ENCODE measurements around the gene SAPCD2.
"Not testable (repeated sequence)": the region's sequence is repeated elsewhere in the genome, so short reads cannot be mapped to it uniquely, and the experiment has no call there.

Gene SAPCD2

DNA sequence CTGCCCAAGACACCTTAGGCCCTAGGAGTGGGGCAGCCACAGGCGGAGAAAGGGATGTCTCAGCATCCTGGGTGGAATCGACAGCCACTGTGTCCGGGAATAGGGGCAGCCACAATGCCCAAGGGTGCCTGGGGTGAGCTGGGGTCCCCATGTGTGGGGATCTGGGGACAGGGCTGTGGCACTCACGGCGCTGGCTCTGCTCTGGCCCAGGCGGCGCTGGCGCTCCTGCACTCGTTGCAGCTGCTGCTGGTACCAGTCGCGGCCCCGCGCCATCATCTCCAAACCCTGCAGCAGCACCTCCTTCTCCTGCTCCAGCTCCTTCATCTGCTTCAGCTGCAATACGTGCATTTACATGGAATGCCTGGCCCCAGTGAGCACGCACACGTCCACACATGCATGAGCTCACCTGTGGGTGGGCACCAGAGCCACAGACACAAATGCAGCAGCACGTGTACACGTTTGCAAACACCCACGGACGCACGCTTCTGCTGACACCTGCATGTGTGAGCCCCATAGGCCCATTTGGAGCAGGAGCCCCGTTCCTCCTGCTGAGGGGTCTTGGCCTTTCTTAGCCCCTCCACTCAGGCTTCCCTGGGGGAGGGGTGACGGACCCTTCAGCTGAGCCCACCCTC is 4.9 kb downstream of the SAPCD2 start:
- no peak for DNase-seq (ENCODE audit: low read depth in 2 of 2)

DNA sequence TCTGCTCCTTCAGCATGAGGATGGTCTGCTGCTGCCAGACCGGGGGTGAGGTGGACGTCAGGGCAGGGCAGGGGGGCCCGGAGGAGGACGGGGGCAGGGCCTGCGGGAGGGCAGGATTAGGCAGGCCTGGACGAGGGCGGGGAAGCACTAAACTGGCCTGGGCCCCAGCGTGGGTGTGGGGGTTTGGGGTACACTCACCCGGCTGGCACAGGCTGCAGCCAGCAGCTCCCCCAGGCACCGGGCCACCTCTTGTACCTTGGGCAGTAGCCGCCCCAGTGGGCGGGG is 5.5 kb downstream of the SAPCD2 start:
- no peak for DNase-seq (ENCODE audit: low read depth in 2 of 2)

DNA sequence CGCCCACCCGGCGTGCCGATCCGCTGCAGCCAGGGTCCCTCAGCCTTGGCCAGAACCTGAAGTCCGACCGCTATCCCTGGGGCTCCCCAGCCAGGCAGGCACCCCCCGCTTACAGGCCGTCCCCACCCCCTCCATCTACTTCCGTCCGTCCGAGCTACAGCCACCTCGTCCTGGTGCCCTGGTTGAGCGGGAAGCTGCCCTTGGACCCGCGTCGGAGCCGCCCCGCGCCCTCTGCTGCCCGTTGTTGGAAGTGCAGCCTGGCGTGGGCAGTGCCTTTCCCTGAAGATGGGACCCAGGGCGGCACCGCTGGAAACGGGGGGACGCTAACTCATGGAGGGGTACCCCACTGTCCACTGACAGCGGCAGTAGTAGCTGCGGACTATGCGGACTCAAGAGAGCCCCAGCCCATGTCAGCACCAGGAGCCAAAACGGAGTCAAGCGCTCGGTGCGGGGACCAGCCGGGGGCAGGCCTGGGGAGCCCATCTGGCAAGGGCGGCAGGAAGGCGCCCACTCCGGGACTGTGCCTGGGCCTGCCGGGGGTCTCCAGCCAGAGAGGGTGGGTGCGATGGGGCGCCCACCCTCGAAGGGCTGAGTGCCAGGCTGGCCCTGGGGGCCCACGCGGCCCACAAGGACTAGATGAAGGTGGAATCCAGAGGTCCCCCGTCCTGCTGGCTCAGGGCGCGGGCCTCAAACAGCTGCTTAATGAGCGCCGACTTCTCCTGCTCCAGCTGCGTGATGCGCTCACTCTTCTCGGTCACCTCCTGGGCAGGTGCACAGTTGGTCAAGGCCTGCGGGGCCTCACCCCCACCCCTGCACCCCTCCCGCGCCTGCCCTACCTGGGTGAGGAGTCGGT is 6.1 kb downstream of the SAPCD2 start:
- DNase-seq (ENCODE audit: low read depth in 2 of 2) = peak in 1 of 2 donors; percentile 64

DNA sequence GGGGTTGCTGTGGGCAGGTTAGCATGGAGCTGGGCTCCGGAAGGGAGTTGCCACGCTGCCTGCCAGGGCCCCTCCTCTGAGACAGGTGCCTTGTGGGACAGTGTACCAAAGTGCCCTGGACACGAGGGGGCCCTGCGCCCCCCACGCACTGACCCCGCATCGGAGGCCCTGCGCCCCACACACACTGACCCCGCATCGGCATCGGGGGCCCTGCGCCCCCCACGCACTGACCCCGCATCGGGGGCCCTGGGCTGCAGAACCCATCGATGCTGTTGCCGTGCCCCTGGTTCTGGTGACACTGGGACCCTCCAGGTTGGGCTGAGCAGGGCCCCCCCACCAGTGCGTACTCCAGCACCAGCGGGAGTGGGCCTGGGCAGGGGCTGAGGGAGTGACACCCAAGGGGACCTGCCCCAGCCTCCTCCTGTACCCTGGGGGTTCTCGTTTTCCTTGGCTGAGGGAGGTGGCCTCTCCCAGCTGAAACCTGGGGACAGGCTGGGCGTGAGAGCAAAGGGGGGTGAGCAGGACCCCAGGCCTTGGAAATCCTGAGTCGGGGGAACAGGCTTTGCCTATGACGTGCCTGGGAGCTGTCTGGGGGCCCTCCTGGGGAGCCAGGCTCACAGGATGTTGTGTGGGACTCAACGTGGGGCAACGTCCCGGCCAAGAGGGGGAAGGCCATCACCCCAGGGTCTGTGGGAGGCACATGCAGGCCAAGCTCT is 6.9 kb downstream of the SAPCD2 start:
- no peak for DNase-seq (ENCODE audit: low read depth in 2 of 2)

DNA sequence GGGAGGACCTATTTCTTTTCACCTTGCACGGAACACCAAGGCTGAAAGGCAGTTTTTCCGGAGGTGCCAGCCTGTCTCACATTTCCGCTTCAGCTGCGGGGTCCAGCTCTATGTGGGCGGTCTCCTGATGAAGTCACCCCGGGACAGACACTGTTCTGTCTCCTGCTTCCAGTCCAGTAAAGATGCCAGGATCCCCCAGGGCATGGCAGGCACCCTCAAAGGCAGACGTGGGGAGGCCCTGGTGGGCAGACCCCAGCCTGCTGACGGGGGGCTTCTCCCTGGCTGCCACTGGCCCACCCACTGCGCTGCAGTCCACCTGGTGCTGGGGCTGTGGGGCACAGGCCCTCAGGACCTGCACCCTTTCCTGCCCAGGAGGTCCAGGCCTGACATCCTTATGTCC is 7.6 kb downstream of the SAPCD2 start:
- DNase-seq (ENCODE audit: low read depth in 2 of 2) = not testable (repeated sequence)

DNA sequence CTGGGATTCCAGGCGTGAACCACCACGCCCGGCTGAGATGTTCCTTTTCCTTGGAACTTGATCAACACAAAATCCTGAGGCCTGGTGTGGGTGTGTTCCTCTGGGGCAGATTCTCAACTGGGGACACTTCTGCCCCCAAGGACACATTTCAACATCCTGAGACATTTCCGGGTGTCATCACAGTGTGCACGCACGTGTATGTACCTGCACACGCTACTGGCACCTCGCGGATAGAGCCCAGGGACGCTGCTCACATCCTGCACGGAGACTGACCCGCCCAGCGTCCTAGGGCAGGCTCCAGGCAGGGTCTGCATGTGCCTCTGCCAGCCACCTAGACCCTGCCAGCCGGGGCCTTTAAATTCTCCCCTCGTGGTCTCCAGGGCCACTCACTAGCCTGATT is 8.0 kb downstream of the SAPCD2 start:
- no peak for DNase-seq (ENCODE audit: low read depth in 2 of 2)

DNA sequence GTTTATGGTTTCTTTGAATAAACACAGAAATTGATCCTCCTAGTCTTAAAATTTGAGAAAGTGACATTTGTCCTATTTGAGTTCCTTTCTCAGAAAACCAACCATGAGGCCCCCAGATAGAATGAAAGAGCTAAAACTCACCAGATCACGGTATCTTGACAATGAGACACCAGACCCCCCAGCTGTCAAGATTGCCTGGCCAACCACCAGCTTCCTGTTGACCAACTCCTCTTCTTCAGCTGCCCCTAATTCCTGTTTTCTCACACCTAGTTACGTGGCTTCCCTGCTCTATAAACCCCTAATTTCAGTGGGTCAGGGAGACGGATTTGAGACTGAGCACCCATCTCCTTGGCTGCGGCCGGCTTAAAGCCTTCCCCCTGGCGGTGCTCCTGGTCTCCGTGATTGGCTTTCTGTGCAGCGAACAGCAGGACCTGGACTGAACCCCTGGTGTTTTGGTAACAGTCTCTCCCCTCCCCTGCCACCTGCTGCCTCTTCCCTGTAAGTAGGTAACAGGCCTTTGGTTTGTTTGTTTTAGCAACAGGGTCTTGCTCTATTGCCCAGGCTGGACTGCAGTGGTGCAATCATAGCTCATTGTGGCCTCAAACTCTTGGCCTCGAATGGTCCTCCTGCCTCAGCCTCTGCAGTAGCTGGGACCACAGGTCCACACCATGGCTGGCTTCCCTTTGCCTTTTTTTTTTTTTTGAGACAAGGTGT is 11.7 kb downstream of the SAPCD2 start:
- DNase-seq (ENCODE audit: low read depth in 2 of 2) = no peak

DNA sequence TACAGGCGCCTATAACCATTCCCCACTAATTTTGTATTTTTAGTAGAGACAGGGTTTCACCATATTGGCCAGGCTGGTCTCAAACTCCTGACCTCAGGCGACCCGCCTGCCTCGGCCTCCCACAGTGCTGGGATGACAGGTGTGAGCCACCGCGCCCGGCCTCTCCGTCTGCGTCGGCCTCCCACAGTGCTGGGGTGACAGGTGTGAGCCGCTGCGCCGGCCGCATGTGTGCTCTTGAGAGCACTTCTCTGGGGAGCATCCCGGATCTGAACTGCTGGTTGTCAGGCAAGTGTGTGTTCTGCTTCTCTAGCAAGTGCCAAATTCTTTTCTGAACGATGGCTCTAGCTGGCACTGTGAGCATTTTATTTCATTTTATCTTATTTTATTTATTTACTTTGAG is 12.8 kb downstream of the SAPCD2 start:
- DNase-seq (ENCODE audit: low read depth in 2 of 2) = no peak

DNA sequence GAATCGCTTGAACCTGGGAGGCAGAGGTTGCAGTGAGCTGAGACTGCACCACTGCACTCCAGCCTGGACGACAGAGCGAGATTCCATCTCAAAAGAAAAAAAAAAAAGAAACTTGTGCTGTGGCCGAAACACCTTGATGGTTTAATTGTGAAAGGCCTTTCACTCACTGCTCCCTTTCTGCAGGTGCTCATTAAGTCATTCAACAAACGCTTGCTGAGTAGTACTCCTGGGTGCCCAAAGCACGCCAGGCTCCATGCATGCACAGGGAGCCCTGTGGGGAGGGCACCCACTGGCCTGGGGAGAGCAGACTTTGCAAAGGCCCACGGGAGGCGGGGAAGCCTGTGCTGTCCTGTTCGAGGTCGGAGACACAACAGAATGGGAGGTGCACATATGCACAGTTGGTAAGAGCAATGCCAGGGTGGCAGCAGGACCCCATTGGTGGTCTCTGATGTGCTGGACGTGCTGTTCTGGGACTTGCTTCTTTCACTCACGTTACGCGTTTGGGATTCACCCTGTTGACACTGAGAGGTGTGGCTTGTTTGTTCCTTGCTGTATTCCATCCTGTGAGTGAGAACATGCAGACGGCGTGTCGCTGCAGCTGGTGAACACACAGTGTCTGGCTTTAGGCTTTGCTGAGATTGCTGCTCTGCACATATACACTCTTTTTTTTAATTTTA is 13.5 kb downstream of the SAPCD2 start:
- no peak for DNase-seq (ENCODE audit: low read depth in 2 of 2)

DNA sequence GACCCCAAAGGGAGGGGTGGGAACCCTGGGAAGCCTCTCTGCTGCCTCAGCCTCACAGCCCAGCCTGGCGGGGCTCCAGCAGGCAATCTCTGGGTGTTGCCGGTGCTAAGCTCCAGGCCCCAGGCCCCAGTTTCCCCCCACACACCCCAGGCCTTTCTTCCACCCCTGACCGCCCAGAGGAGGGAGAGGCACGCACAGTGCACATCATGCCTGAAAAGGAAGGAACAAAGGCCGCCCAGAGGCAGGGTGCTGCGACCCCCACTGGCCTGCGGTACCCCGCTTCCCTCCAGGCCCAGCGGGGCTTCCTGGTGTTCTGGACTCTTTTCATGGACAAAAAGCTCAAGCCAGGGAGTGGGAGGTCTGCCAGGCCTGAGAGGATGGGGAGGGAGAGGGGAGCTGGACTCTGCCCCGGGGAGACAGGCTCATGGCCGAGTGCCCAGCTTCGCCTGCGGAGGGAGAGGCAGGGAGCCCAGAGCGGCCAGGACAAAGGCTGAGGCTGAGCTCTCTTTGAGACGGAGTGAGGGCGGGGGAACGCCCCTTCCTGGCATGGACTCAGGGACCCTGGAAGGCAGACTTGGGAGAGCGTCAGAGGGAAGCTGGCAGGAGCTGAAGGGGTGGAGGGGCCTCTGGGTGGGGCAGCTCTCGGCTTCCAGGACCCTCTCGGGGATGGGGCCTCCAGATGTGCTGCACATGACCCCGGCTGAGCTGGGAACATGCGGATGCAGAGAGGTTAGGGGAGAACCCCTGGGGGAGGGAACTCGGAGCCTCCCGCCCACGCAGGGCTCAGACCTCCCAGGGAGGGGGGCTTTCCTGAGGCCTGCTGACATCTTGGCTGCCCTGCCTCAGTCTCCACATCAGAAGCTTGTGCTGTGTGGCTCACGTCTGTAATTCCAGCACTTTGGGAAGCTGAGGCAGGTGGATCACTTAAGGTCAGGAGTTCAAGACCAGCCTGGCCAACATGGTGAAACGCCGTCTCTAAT is 14.7 kb downstream of the SAPCD2 start:
- no peak for DNase-seq (ENCODE audit: low read depth in 2 of 2)

DNA sequence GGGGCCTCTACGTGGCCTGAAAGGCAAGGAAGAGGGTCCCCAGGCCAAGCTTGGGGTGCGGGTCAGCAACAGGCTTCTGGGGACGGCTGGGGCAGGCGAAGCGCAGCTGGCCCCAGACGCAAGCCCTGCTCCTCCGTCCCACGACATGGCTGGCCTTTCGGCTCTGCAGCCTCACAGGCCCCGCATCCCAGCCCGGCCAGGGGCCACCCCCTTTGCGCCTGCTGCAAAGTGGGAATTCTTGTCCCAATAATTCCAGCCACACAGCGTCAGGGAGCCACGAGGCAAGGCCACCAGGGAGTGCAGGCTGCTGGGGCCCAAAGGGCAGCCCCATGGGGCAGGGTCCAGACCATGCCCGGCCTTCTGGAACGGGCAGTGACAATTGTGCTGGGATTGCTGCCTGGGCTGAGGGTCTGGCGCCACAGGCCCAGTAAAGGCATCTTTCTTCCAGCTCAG is 15.4 kb downstream of the SAPCD2 start:
- DNase-seq (ENCODE audit: low read depth in 2 of 2) = no peak

DNA sequence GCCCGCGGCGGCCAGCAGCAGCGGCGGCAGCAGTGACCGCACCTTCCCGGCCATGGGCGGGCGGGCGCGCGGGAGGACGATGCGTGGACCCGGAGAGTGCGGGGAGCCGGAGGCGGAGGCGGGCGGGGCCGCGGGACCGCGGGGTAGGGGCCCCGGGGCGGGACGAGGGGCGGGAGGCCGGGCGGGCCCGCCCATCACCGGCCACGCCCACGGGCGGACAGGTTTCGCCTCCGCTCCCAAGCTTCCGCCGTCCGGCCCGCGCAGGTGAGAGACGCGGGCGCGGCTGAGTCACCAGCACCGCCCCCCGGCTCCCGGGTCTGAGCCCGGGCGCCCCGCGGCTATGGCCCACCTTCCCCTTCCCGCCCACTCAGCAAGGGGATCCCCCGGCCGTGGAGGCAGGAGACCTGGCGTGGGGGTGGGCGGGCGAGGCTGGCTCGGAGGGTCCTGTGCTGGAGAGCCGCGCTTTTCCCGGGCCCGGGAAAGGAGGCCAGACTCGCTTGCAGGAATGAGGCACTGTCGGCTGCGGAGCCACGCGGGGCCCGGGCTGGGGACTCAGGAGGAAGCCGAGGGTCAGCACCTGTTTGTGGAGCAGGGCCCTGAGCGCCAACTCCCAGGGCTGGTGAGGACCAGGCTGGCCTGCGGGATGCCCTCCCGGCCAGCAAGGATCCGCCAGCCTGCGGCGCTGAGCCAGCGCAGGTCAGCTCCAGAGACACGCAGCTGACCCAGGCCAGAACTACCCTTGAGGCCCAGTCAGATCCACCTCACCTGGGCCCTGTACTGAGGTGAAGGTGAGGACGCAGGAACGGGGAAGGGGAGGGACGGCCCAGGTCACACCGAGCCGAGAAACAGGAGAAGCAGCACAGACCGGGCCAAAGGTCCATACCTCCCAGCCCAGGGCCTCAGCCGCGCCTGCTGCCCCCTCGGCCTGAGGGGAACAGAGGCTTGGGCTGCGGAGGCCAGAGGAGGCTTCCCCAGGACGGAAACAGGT is 16.1 kb downstream of the SAPCD2 start, which contains the start of gene ENTPD2:
Gene ENTPD2, minus strand, starts transcription at position 118 of the 988 bp plus-strand sequence. Its CDS starts 64 bp downstream, at position 54.
- no peak for DNase-seq (ENCODE audit: low read depth in 2 of 2)

DNA sequence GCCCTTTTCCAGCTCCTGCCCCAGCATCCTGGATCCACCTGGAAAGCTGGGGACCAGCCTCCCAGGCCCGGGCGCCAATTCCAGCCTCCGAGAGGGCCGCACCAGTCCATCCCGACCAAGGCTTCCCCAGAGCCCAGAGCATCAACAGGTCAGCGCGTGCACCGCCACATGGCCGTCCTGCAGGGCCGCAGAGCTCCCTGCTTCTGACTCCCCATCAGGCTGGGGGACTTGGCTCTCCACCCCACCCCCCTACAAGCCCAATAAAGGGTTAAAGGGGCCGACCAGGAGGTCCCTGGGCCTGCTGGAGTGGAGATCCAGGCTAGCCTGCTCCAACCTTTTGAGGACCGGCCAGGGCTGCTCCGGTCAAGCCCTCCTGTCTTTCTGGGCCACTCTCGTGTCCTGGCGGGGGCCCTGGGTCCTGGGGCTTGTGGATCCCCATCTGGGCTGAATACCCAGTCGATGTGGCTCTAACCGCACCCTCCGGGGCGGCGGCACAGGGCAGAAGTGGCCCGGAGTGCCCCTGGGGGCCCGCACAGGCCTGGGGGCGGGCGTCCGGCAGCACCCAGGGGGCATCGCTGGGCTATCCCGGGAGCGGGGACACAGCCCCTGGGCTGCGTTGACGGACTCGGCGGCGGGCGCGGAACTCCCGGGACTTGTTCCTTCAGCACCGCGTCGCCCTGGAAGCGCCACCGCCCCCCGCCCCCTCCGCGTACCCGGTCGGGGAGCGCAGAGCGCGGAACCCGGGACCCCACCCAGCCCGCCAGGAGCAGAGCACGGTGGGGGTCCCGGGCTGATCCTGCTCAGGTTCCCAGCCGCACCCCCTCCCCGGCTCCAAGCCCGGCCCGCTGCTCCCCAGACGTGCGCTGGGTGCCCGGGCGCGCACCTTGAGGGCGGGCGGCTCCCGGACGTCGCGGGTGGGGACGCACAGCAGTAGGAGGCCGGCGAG is 17.1 kb downstream of the SAPCD2 start:
- no peak for DNase-seq (ENCODE audit: low read depth in 2 of 2)

DNA sequence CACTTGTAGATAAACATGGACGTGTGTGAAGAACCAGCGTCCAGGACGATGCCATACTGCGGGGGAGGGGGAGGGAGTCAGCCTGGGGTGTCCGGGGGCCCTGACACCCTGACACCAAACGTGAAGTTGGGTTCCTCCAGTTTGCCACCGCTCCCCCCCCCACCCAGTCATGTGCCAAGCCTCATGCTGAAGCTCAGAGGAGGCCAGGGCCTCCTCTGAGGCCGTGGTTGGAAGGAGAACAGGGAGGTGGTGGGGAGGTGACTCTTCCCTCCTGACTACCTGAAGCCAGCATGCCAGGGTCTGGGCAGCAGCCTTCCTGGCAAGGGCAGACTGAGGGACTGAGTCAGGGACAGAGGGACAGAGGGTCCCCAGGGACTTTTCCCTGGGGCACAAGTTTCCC is 18.1 kb downstream of the SAPCD2 start:
- no peak for DNase-seq (ENCODE audit: low read depth in 2 of 2)

DNA sequence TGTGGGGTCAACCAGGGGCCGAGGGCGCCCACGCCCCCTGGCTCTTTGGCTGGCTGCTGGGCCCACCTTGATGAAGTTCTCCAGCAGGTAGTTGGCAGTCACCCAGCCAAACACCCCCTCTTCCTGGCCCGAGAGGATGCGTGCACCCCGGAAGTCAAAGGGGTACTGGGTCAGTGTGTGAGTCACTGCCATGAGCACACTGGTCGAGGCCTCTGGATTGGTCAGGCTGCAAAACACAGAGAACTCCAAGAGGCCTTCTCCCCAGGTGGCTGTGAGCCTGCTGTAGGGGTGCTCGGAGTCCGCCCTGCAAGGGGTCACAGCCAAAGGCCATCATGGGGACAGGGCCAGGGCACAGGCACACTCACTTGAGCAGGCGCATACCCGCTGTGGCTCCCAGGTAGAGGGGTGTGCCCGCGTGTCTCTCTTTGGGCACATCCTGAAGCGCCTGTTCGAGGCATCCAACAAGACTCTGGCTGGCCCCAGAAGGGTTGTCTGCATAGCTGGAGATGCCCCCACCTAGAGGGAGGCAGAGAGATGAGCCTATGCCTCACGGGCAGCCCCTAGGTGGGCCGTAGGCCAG is 19.1 kb downstream of the SAPCD2 start:
- DNase-seq (ENCODE audit: low read depth in 2 of 2) = no peak

DNA sequence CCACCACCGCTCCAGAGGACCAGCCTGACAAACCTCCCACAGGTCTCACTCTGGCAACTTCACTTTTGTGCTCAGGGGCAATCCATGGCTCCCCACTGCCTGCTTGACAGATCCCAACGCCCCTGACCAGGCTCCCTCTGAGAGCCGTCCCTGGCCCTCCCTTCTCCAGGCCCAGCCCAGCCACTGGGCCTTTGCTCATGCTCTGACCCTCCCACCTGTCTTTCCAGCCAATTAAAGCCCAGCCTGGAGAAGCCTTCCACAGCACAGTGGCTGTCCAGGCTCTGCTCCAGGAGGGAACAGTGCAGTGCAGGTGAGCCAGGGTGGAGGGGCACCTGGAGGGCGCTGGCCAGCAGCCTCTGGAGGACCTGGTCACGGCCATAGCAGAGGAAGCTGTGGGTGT is 19.8 kb downstream of the SAPCD2 start:
- no peak for DNase-seq (ENCODE audit: low read depth in 2 of 2)
